DMS153 treated with DMSO at 0.1 percent for 48 hours (cell line): ENCODE data around the gene UBR1.
"Not testable (repeated sequence)": the region's sequence is repeated elsewhere in the genome, so short reads cannot be mapped to it uniquely, and the experiment has no call there.

Experiments
- DNase-seq: peaks from one replicate; lab custom pipeline; 2025; ENCODE audit not compliant: unreplicated experiment; lab: John Stamatoyannopoulos, UW

UBR1 gene

GRCh38 chr15:43105778-43106485 lies at the start of gene UBR1:
TSS of gene UBR1 (minus strand) at chr15:43106038. CDS start at chr15:43106022, 16 bp downstream.
- DNase-seq: peak; percentile 10

GRCh38 chr15:43153269-43153668 lies 47.4 kb upstream of the UBR1 start:
- no peak for DNase-seq

GRCh38 chr15:43151688-43152087 lies 45.9 kb upstream of the UBR1 start:
- no peak for DNase-seq

- DNase-seq: no peak
These were observed 44.5 kb upstream of the UBR1 start for GRCh38 chr15:43150191-43150929.

- no peak for DNase-seq
These were observed 40.3 kb upstream of the UBR1 start for GRCh38 chr15:43146184-43146583.

GRCh38 chr15:43144512-43144911 lies 38.7 kb upstream of the UBR1 start:
- DNase-seq: no peak

- DNase-seq: no peak
These were observed 37.5 kb upstream of the UBR1 start for GRCh38 chr15:43143203-43143941.

GRCh38 chr15:43135351-43135750 lies 29.5 kb upstream of the UBR1 start:
- DNase-seq: no peak

GRCh38 chr15:43134157-43134635 lies 28.4 kb upstream of the UBR1 start:
- DNase-seq: no peak

- no peak for DNase-seq
These were observed 27.8 kb upstream of the UBR1 start, which contains the start of gene TMEM62 for GRCh38 chr15:43133430-43134156. TSS of gene TMEM62 (plus strand) at chr15:43133586. CDS start at chr15:43133803, 217 bp downstream.

GRCh38 chr15:43132830-43133429 lies 27.1 kb upstream of the UBR1 start:
- no peak for DNase-seq

GRCh38 chr15:43128980-43129335 lies 23.1 kb upstream of the UBR1 start:
- no peak for DNase-seq

GRCh38 chr15:43128174-43128979 lies 22.5 kb upstream of the UBR1 start:
- not testable (repeated sequence) for DNase-seq

- peak; percentile 61 for DNase-seq
These were observed 21.9 kb upstream of the UBR1 start for GRCh38 chr15:43127752-43128151.

GRCh38 chr15:43126356-43126755 lies 20.5 kb upstream of the UBR1 start:
- DNase-seq: no peak

- DNase-seq: no peak
These were observed 19.3 kb upstream of the UBR1 start for GRCh38 chr15:43125100-43125661.

- no peak for DNase-seq
These were observed 16.0 kb upstream of the UBR1 start for GRCh38 chr15:43121863-43122262.

GRCh38 chr15:43118829-43119228 lies 13.0 kb upstream of the UBR1 start:
- DNase-seq: no peak

- DNase-seq: no peak
These were observed 12.4 kb upstream of the UBR1 start for GRCh38 chr15:43118286-43118685.
